Right forelimb (tissue), 1 donor: ENCODE measurements around the gene MMP15.
A peak's percentile ranks its signal among the peaks of the same experiment; 100 is the strongest.
"Not testable (repeated sequence)": the region's sequence is repeated elsewhere in the genome, so short reads cannot be mapped to it uniquely, and the experiment has no call there.

Source experiments
- DNase-seq: peaks from one replicate; pipeline ENCODE4 v3.0.0-alpha.2; 2018

The MMP15 gene

DNA sequence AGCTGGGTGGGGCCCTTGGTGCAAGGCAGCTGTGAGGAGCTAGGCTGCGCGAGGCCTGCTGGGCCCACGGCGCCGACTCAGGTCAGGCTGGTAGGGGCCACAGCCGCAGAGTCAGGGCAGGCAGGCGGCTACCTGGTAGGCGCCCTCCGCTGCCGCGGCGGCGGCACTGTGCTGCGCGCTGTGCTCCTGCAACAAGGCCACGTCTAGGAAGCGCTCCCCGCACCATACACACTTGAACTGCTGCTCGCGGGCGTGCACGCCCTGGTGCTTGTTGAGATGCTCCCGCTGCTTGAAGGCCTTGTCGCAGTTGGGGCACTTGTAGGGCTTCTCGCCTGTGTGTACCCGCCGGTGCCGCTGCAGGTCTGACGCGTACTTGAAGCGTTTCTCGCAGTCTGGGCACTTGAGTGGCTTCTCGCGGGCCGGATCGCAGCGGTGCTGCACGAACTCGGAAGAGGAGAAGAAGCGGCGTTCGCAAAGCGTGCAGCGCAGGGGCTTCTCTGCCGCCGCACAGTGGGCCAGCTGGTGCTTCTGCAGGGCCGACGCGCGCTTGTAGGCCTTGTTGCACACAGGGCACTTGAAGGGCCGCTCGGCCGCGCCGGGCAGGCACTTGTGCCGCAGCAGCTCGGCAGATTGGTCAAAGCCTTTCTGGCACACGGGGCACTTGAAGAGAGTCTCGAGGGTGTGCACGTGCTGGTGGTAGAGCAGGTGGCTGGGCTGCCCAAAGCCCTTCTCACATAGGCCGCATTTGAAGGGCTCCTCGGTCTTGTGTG is 29.0 kb upstream of the MMP15 start:
- no peak for DNase-seq

DNA sequence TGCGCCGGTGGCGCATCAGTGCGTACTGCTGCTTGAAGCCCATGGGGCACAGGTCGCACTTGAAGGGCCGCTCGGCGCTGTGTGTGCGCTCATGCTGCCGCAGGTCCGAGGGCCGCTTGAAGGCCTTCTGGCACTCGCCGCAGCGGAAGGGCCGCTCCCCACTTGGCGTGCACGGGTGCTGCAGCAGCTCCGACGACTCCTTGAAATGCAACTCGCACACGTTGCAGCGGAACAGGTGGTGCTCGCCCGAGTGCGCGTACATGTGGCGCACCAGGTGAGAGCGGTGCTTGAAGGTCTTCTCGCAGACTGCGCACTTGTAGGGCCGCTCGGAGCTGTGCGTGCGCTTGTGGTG is 28.4 kb upstream of the MMP15 start:
- DNase-seq: no peak

GRCh38 chr16:57997528-57998265 is 27.9 kb upstream of the MMP15 start:
- DNase-seq: peak; percentile 30

DNA sequence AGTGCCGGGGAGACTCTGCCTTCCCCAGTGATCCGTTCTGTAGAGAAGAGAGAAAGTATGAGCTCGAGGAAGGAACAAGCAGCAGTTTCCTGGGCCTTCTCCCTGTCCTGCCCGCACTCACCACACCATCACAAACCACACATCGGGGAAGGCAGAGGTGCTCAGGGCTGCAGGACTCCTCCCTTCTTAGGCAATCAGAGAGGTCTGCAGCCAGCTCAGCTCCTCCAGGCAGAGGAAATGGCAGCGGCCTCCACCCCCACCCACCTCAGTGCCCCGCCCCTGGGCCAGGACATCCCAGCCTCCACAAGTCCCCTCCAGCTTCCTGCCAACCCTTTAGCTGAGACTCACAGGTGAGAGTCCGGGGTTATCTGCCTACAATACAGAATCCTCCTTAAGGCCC is 27.1 kb upstream of the MMP15 start:
- no peak for DNase-seq

GRCh38 chr16:57998992-57999365 is 26.6 kb upstream of the MMP15 start:
- no peak for DNase-seq

DNA sequence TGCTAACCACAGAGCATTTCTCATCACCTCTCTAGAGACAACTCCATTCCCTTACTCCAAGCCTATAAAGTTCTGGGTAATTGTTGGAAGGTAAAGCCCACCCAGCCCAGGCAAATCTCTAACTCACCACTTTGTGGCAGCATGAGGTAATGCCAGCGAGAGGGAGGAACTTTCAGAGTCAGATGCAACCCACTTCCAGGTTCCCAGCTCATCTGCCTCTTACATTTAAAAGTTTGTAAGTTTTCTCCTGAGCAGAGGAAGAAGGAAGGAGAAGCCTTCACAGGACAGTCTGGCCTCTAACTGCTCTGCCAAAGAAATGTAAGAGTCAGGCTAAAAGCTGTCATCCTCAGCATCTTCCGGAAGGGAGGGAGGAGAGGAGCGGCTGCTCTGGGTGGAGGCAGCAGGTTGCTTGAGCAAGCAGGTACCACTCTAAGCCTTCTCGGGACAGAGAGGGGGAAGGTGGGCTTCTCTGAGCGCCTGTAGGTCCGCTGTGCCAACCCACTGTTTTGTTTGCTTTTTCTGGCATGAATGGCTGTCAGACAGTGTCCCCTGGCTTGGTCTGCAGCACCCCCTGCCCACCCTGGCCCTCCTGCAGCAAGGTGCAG is 26.1 kb upstream of the MMP15 start:
- no peak for DNase-seq

GRCh38 chr16:57999971-58000705 is 25.4 kb upstream of the MMP15 start, which contains the start of gene ZNF319:
Gene ZNF319 (minus strand): TSS chr16:58000672. CDS start chr16:57998265, 2,407 bp downstream.
- no peak for DNase-seq

DNA sequence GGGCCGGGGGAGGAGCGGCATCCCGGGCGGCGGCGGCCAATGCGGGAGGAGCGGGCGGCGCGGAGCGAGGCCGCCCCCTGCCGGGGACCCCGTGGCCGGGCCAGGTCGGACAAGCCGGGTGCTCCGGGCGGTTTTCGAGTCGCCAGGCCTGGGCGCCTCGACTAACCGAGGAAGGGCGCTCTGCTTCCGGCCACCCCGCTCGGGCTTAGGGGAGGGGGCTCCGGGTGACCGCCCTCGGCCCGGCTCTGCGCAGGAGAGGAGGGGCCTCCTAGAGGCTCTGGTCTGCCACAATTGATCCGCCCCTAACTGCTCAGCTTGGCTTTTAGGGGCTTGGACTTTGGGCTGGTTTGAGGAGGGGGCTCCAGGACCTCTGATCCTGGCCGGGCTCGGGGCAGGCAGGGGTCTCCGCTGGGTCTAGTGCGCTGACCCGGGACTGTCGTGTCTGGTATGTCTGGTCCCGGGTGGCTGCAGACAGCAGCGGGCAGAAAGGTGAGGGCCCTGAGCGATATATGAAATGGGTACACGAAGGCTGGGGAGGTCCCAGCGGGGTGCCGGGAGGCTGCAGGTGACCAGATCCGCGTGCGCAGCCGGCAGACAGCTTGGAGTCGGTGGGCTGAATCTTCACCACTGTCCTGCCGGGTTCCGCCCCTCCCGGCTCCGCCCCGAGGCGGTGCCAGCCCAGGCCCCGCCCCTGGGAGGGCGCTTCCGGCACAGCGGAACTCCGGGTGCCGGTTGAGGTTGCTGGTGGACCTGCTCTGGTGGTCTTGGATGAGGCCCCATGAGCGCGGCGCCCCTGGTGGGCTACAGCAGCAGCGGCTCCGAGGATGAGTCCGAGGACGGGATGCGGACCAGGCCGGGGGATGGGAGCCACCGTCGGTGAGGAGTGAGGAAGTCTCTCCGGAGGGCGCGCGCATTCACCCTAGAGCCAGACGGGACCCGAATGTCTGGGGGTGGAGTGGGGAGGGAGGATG is 24.6 kb upstream of the MMP15 start, which contains the start of gene USB1:
Gene USB1 (plus strand): TSS at position 702 of the 971 bp plus-strand sequence. CDS start 77 bp downstream, at position 779.
- peak; percentile 92 for DNase-seq

DNA sequence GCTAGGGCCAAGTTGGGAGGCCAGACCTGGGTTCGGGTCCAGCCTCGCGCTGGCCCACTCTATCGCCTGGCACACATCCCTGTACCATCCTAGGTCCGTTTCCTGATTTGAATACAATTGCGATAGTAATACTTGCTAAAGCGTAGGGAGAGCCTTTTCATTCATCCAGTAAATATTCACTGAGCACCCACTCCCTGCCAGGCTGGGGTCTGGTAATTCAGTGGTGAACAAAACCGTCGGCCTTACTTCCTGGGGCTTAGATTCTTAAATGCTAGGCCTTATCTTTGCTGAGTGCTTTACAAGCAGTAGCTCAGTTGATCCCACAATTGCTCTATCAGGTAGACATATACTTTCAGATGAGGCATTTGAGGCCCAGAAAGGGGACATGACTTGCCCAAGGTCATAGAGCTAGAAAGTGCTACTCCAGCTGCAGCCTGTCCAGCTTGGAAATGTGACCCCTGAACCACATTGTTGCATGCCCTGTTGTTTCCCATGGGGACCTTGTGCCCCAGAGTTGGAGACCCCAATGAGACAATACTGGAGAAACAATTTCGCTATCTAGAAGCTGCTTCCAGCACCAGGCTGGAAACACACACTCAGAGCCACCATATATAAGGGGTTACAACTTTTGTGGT is 23.7 kb upstream of the MMP15 start:
- no peak for DNase-seq

DNA sequence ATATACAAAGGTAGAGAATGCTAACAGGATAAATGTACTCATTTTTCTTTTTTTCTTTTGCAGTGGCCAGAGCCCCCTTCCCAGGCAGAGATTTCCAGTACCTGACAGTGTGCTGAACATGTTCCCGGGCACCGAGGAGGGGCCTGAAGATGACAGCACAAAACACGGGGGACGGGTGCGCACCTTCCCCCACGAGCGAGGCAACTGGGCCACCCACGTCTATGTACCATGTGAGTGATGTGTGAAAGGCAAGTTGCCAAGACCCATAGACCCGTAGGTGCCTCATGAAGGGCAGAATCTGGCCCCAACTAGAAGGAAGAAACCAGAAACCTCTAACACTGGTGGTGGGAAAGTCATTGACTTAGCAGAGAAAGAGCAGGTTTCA is 23.1 kb upstream of the MMP15 start:
- no peak for DNase-seq

- DNase-seq: no peak
These were observed 22.6 kb upstream of the MMP15 start for GRCh38 chr16:58002936-58003335.

- not testable (repeated sequence) for DNase-seq
These were observed 20.8 kb upstream of the MMP15 start for GRCh38 chr16:58004736-58005135.

GRCh38 chr16:58009856-58010416 is 15.6 kb upstream of the MMP15 start:
- no peak for DNase-seq

- DNase-seq: no peak
These were observed 14.7 kb upstream of the MMP15 start for GRCh38 chr16:58010886-58011285.

- no peak for DNase-seq
These were observed 13.9 kb upstream of the MMP15 start for GRCh38 chr16:58011652-58012051.

DNA sequence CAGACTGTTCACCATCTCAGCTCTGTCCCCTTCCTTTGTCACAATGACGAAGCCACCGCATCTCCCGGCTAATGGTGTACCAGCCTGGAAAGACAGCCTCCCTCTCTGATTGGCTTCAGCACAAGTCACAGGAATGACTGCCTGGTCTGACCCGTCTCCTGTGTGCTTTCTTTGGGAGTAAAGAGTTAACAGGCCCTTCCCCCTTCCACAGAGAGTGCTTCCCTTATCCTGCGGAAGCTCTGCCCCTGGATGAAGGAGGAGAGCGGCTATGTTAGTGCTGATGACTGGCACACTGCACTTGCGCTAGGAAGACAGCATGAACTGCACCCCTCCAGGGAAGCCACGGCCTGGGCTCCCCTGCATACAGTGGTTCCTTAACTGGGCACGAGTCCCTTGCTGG is 13.1 kb upstream of the MMP15 start:
- no peak for DNase-seq

DNA sequence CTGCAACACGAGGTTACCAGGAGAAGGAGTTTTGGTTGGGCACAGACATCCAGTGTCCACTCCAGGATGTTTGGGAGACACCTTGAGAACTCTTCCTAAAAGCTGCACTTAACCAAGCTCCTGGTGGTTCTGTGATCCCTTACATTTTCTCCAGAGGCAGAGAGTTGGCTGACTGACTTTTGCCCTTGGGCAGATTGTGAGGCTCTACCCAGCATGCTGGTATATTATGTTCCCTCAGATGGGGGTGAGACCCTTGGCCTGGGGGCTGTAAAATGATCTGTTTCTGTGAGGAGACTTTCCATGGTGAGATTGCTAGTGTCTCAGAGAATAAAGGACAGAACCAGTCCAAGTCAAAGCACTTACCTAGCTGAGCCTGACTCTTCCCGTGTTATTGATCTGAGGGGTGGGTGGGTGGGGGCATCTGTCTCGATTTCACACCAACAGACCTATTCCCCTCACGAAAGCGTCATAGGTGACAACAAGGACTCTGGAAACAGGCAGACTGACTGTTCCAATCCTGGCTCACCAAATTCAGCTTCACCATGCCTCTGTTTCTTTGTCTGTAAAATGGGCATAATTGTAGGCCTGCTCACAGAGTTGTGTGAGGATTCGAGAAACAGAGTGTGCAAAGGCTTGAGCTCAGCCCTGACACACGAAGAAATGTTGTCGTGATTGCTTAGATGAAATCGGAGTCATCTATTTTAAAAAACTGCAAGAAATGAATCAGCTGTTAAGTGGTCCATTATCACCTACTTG is 12.2 kb upstream of the MMP15 start:
- no peak for DNase-seq

GRCh38 chr16:58016840-58017446 is 8.6 kb upstream of the MMP15 start:
- DNase-seq: no peak

DNA sequence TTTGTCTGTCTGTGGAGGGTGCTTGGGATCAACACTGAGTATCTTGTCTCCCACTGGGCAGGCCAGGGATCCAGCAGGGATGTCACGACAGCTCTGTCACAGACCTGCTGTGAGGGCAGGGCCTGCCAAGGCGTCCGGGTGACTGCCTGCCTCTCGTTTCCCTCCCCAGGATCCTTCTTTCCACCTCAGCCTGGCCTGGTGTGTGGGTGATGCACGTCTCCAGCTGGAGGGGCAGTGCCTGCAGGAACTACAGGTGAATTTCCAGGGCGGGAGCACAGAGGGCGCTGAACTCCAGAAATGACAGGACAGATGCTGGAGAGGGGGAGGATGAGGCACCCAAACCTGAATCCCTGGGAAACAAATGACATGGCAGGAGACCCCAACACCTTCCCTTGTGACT is 6.8 kb upstream of the MMP15 start:
- no peak for DNase-seq
